SIG-M5 treated with dmso at 0.1 percent for 504 hours (cell line): Measurements from ENCODE around the gene COPB2.

ENCODE experiments used
- DNase-seq: peaks from one replicate; lab custom pipeline; 2025; ENCODE audit not compliant: unreplicated experiment; lab: John Stamatoyannopoulos, UW

The COPB2 gene

GRCh38 chr3:139309880-139310279 lies 79.6 kb downstream of the COPB2 start:
- no peak for DNase-seq

GRCh38 chr3:139309061-139309591 lies 80.3 kb downstream of the COPB2 start:
- no peak for DNase-seq

- DNase-seq = no peak
These were observed 80.9 kb downstream of the COPB2 start for GRCh38 chr3:139308560-139308959.

- no peak for DNase-seq
These were observed 81.6 kb downstream of the COPB2 start for GRCh38 chr3:139307601-139308555.
